Measurements from ENCODE around the gene GNG4. TPM values are rescaled to one million over a fixed set of nuclear protein-coding genes. Genes with fewer than 3 reads are reported as not detected.

GNG4 gene
- total and polyA plus RNA-seq, 10 of the 15 experiments (the other 5 are each of a cell fraction or from before 2014, with no cell fraction given), result 0.03 to 0.15 (median 0.15) TPM; not detected in 7

DNA sequence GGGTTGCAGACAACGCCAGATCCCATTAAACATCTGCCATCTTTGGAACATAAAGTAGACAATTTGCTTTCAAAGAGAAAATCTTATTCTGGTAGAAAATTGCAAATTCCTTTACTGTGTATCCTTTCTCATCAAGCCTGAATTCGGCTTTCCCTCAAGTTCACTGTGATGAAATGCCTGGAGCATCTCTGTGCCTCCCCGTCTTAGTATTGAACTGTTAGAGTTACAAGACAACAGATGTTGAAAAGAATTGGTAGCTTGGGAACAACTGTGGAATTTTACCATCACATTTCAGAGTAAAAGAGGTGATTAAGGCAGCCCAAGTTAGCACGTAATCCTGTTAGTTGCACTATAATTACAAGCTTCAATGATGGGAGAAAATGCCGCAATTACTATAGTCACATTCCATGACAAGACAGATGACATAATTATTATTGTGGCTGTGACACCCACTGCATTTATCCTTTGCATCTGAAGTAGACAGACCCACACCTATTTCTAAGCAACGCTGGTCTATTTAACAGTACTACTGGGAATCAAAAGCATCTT lies 90.9 kb downstream of the GNG4 start:
- Histone ChIP-seq H2AFZ (ENCODE audit: control insufficient read depth, low read depth, low read length) (no peak overlapping the region), H3K9ac (ENCODE audit: control insufficient read depth, insufficient read depth, low read length) (no peak overlapping the region), H3K79me2 (ENCODE audit: control insufficient read depth, insufficient read depth, low read length) (no peaks in the 10 kb centered on the region), H3K27me3 (replicated peaks in 1 of 2; ENCODE audit: control insufficient read depth in 2 of 2, insufficient read depth in 2 of 2, low read length in 1 of 2) (no peaks in the 10 kb centered on the region), H3K4me2 (ENCODE audit: control insufficient read depth, insufficient read depth) (no peak overlapping the region), H3K27ac (ENCODE audit: control insufficient read depth, insufficient read depth) (no peak overlapping the region), H3K4me3 (no peak overlapping the region), H3K9me3 (replicated peaks; ENCODE audit: control insufficient read depth, insufficient read depth, low read length) (no peaks in the 10 kb centered on the region), H4K20me1 (ENCODE audit: control insufficient read depth, insufficient read depth) (no peaks in the 10 kb centered on the region), H3K36me3 (ENCODE audit: control insufficient read depth in 2 of 2, insufficient read depth in 2 of 2, low read length in 1 of 2) (no peaks in the 10 kb centered on the region), H3K4me1 (ENCODE audit: control insufficient read depth, insufficient read depth, low read length) (no peaks in the 10 kb centered on the region)
- ChIA-PET RAD21 (ENCODE audit: unreplicated experiment) (no interaction called here), SMC1A (ENCODE audit: uncharacterized antibody, unreplicated experiment) (no interaction called here), POLR2A (no interaction called here), CTCF (interaction anchor here (0.7 to 2.5 kb wide), 4 partner anchors 11 to 224 kb away, joined by 3 to 6 read pairs (median 3); no protein-coding TSS in a partner anchor)
- intact Hi-C loops (cut with micrococcal nuclease; ENCODE audit: unreplicated experiment), result no loop called here
- no peak for TF ChIP-seq TBL1XR1 (IDR thresholded peaks at IDR 0.05; ENCODE audit: low read depth, low read length)
- no peak for TF ChIP-seq KAT2A (conservative IDR thresholded peaks at IDR 0.05; ENCODE audit: control insufficient read depth, low read depth, low read length)
- TF ChIP-seq BCL11A (IDR thresholded peaks at IDR 0.05; ENCODE audit: low read depth, low read length), result no peak
- no peak for TF ChIP-seq EGR1 (IDR thresholded peaks at IDR 0.05; ENCODE audit: borderline replicate concordance in 1 of 2, low read depth in 2 of 2, low read length in 2 of 2)
- TF ChIP-seq, protein P1, sequence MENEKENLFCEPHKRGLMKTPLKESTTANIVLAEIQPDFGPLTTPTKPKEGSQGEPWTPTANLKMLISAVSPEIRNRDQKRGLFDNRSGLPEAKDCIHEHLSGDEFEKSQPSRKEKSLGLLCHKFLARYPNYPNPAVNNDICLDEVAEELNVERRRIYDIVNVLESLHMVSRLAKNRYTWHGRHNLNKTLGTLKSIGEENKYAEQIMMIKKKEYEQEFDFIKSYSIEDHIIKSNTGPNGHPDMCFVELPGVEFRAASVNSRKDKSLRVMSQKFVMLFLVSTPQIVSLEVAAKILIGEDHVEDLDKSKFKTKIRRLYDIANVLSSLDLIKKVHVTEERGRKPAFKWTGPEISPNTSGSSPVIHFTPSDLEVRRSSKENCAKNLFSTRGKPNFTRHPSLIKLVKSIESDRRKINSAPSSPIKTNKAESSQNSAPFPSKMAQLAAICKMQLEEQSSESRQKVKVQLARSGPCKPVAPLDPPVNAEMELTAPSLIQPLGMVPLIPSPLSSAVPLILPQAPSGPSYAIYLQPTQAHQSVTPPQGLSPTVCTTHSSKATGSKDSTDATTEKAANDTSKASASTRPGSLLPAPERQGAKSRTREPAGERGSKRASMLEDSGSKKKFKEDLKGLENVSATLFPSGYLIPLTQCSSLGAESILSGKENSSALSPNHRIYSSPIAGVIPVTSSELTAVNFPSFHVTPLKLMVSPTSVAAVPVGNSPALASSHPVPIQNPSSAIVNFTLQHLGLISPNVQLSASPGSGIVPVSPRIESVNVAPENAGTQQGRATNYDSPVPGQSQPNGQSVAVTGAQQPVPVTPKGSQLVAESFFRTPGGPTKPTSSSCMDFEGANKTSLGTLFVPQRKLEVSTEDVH (IDR thresholded peaks at IDR 0.05; ENCODE audit: low read depth, partially characterized antibody), result no peak
- no peak for TF ChIP-seq SMARCA5 (IDR thresholded peaks at IDR 0.05)
- TF ChIP-seq, protein P2, sequence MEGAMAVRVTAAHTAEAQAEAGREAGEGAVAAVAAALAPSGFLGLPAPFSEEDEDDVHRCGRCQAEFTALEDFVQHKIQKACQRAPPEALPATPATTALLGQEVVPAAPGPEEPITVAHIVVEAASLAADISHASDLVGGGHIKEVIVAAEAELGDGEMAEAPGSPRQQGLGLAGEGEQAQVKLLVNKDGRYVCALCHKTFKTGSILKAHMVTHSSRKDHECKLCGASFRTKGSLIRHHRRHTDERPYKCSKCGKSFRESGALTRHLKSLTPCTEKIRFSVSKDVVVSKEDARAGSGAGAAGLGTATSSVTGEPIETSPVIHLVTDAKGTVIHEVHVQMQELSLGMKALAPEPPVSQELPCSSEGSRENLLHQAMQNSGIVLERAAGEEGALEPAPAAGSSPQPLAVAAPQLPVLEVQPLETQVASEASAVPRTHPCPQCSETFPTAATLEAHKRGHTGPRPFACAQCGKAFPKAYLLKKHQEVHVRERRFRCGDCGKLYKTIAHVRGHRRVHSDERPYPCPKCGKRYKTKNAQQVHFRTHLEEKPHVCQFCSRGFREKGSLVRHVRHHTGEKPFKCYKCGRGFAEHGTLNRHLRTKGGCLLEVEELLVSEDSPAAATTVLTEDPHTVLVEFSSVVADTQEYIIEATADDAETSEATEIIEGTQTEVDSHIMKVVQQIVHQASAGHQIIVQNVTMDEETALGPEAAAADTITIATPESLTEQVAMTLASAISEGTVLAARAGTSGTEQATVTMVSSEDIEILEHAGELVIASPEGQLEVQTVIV (IDR thresholded peaks at IDR 0.05; ENCODE audit: borderline replicate concordance, partially characterized antibody), result no peak
- TF ChIP-seq HDAC2 (IDR thresholded peaks at IDR 0.05), result no peak
- no peak for TF ChIP-seq SIN3A (IDR thresholded peaks at IDR 0.05; ENCODE audit: low read depth, low read length)
- no peak for TF ChIP-seq CBX3 (IDR thresholded peaks at IDR 0.05; ENCODE audit: borderline replicate concordance, low read depth)
- TF ChIP-seq, protein P3, sequence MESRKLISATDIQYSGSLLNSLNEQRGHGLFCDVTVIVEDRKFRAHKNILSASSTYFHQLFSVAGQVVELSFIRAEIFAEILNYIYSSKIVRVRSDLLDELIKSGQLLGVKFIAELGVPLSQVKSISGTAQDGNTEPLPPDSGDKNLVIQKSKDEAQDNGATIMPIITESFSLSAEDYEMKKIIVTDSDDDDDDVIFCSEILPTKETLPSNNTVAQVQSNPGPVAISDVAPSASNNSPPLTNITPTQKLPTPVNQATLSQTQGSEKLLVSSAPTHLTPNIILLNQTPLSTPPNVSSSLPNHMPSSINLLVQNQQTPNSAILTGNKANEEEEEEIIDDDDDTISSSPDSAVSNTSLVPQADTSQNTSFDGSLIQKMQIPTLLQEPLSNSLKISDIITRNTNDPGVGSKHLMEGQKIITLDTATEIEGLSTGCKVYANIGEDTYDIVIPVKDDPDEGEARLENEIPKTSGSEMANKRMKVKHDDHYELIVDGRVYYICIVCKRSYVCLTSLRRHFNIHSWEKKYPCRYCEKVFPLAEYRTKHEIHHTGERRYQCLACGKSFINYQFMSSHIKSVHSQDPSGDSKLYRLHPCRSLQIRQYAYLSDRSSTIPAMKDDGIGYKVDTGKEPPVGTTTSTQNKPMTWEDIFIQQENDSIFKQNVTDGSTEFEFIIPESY (IDR thresholded peaks at IDR 0.05), result no peak
- no peak for TF ChIP-seq ESRRA (IDR thresholded peaks at IDR 0.05; ENCODE audit: low read length)
- FAIRE-seq, result no peak
- BruUV-seq (replicated peaks), result no TSS peak
- ATAC-seq, result no peak
- WGBS (ENCODE audit: insufficient coverage, insufficient replicate concordance, low lambda C conversion rate, missing lambda C conversion rate), result 50% methylated on average over 6 of the region's 6 CpGs
- in situ Hi-C loops (cut with MboI), result no loop called here
- DNase-seq (ENCODE audit: low read depth, low spot score), result no peak
